Dedifferentiated amniotic fluid mesenchymal stem cell (primary cell): ENCODE results near the gene ALDH7A1.
A peak's percentile ranks its signal among the peaks of the same experiment; 100 is the strongest.

Experiments
- DNase-seq: peaks from one replicate; pipeline ENCODE4 v3.0.0-alpha.2; 2016; ENCODE audit errors: extremely low spot score

The ALDH7A1 gene

DNA sequence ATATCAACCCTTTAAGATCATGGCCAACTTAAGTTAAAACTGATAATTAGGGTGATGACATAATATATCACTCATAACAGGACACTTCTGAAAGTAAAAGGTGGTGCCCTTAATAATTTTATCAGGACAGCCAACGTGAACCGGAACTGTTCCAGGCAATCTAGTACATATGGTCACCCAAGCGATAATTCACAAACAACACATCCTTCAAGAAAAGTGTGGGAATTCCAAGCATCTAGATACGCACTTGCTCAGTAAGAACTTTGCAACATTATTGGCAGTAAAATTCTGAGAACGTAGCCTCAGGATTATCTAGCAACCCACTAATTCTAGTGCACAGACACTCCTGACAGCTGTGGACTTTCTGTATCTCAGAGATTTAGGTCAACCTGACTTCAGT lies 85.7 kb downstream of the ALDH7A1 start:
- no peak for DNase-seq

DNA sequence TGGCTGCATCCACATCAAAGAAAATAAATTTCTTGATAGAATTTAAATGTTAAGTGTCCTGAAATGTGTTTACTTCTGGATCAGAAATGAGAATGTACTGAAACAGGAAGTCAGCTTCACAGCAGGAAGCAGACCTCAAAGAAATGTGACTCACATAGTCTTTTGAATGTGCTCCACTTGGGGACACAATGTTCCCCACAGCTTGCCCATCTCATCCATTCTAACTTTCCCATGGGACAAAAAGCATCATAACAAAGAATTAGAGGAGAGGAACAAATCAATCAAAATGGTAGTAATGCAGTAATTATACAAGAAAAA lies 86.1 kb downstream of the ALDH7A1 start:
- DNase-seq = no peak

DNA sequence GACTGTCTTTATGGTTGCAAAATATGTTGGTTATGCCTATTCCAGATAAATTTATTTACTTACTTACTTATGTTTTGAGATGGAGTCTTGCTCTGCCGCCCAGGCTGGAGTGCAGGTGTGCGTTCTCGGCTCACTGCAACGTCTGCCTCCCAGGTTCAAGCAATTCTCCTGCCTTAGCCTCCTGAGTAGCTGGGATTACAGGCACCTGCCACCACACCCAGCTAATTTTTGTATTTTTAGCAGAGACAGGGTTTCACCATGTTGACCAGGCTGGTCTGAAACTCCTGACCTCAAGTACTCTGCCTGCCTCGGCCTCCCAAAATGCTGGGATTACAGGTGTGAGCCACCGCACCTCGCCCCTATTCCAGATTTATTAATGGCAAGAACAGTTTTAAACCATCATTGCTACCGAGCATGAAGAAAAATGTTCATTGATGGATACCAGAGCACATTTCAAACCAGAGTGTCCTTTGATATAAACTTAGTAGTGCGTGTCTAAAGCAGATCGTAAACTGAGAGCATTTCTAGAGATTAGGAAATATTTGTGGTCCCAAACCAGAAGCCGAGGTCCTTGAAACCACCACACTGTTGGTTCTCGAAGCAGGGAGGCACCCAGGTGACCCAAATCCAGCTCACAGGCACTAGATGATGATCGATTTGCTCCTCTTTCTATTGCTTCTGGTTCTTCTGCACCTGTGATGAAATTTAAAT lies 86.6 kb downstream of the ALDH7A1 start:
- DNase-seq = no peak

DNA sequence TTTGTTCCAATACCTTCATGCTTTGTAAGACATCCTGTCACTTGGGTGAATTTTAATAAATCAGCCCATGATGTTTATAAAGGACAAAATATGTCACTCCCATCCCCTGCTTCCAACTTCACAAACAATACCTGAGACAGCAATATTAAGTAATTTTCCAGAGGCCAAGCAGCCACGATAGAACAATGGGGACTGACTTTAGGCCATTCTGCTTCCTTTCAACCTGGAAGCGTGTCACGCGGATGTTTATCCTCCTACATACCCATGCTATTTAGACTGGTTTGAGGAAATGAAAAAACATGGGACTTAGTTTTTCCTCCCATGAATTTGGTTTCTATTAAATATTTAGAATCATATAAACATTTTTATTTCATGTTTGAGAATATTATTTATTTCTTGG lies 88.9 kb downstream of the ALDH7A1 start:
- DNase-seq = no peak

DNA sequence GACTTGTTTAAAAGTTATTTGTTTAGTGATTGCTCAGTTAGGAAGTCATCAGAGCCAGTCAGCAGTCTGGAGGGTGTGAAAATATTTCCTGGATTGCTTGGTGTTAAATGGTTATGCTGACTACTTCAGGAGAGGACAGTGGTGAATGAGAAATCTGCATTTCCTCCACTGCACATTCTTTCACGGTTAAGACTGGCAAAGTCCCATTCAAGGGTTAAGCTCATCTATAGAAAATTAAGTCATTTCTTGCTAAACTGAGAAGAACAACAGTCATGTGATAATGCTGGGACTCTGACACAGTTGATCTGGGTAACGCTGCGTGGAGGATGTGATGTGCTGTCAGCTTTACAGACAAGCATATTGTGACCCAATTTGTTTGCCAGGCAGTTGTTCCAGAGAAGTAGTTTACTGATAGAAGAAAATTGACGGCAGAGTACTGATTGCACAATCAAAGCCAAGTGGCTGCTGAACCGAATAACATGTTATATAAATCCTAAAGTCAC lies 91.4 kb downstream of the ALDH7A1 start:
- DNase-seq = no peak

DNA sequence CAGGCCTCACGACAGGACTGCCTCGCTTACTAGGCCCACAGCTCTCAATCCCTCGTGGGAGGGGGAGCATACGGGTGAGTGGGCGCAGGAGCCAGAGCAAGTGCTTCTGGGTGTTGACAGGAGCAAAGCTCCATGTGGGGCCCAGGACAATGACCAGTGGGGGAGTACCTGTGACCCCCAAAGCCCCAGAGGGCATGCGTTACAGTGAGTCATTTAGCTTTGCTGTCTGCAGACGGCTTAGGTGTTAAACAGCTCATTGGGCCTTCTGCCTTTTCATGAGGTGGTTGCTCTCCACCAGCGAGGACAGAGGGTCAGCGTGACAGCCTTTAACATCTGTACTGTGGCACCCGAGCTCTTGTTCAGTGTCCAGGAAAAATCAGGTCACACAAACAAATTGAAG lies 93.6 kb downstream of the ALDH7A1 start:
- no peak for DNase-seq

DNA sequence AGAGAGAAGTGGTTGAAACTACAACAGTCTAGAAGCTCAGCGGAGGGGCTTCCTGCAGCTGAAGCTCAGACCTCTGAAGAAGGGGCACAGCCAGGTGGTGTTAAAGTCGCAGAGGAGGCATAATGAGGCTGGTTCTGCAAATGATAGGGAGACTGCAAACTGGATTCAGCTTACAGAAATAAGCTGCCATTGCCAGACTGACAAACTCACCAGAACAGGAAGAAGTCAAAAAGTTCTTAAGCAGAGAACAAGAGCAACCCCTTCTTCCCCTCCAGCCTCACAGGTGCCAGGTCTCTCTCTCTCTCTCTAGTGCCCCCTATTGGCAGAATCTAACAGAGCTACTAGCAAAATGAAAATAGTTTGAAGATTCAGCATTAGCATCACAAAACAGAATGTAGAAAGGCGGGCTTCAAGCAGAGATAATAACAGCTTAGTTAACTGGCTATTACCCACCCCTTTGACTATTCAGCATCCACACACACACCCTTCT lies 95.1 kb downstream of the ALDH7A1 start:
- DNase-seq = no peak

DNA sequence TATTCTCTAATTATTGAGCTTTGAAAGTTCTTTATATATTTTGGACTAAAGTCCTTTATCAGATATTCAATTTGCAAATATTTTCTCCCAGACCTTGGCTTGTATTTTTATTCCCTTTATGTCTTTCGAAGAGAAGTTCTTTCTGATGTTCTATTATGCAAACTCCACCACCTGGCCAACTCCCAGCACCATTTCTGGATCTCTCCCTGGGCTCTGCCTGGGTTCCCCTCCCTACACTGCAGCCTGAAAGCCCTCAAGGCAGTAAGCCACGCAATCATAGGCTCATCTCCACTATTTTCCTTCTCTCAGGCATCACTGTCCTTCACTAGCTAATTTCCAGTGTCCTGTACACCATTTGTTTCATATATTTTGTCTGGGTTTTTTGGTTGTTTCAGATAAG lies 95.7 kb downstream of the ALDH7A1 start:
- no peak for DNase-seq

DNA sequence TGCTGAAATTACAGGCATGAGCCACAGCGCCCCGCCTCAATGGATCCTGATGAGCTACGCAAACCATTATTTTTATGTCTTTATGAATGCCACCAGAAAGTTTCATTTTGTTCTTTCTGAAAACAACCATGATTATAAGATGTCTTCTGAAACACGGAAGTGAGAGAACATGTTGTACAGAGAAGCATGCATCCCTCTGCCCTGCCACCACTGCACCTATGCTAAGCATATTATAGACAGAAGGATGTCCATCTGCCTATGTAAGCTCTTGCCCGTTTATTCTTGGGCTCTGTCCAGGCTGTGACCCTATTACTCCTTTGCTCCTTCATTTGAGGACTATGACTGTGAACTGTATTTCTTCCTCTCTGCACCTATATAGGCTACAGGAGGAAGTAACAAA lies 97.5 kb downstream of the ALDH7A1 start:
- DNase-seq = no peak

DNA sequence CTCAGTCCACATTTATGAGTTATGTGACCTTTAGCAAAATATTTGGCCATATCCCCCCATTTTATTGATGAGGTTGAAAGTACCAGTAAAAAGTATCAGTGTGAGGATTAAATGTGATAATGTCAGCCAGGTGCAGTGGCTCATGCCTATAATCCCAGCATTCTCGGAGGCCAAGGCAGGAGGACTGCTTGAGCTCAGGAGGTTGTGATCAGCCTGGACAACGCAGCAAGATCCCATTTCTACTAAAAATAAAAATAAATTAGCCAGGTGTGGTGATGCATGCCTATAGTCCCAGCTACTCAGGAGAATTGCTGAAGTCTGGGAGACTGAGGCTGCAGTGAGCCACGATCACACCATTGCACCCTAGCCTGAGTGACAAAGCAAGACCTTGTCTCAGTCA lies 100.6 kb downstream of the ALDH7A1 start:
- no peak for DNase-seq

DNA sequence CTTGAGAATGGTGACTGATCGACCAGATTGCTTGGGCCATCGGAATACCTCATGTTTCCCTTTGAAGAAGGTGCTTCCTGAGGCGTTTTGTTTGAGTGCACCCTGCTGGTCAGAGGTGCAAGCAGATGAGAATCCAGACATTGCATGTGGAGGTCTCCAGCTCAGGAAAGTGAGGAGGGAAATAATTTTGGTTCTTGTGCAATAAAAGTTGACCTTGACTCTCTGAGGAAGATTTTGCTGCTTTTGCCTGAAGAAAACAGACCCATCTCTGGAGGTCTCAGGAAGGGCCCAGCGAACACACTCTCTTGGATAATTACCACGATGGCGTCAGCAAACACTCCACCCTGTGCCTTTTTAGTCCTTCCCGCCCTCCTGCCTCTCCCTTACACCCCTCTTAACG lies 102.1 kb downstream of the ALDH7A1 start:
- DNase-seq = no peak

DNA sequence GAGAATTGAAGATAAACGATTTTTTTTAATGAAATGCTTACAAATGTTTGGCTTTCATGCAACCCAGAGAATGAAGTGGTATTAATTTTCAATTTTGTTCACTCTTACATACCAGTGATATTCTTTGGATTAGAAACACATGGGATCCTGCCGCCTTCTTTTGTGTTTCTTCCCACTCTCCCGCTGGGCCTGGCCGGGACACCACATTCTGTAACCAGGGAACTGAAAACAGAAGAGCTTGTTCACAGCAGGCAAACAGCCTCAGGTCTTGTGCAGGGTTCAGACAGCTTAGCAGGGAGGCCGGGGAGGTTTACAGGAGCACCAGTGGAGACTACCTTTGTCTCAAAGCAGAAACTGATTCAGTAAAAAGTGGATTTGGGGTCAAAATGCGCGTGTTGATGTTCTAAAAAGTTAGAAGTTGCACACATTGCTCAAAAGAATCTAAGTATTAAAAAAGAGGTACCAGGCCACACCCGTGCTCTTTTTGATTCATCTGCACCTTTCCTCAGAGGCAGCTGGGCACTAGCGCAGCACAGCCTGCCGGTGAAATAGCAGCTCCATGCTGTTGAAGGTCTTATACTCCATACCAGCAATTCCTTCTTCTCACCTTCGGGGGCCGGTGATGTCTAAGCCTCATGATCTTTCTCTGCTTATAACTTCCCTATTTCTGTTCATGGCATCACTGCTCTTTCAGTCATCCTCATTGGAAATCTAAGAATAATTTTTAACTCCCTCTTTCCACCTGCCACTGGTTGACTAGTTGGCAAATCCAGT lies 104.7 kb downstream of the ALDH7A1 start:
- DNase-seq = peak; percentile 58

DNA sequence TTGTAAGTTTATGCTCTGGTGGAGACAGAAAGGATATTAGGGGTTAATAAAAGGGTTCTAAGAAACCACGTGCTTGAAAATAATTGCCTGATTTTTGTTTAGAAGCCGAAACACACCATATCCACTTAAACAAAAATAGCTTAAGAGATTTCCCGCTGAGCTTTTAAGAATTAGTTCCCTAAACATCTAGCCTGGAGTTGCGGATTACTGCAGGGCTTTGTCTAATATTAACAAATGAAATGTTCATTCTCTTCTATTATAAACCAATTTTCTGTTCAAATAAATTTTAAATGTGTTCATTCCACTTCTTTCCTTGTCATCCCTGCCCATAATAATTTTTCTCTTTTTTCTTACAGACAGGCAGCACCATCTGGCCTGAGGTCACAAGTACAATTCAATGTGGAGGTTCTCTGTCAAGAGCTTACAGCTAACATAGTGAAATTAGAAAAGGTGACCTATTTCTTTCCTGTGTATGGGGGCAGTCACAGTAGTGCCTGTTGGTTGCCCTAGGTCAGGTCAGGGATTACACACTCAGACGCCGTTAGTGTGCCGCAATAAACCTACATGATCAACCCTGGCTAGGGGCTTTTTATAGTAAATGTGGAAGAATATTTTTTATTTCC lies 106.5 kb downstream of the ALDH7A1 start:
- no peak for DNase-seq

DNA sequence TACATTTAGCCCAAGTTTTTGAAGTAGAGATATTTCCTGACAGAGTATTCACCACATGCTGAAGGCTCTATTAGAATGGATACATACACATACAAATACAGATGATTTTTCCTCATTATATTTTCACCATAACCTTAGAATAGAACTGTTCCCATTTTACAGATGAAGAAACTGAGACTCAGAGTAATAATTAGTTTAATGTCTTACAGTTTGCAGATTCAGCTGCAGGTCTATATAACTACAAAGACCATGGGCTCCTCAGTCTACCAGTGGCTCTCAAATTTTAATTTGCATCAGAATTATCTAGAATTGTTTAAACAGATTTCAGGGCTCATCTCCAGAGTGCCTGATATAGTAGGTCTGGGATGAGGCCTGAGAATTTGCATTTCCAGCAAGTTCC lies 107.4 kb downstream of the ALDH7A1 start:
- DNase-seq = no peak

DNA sequence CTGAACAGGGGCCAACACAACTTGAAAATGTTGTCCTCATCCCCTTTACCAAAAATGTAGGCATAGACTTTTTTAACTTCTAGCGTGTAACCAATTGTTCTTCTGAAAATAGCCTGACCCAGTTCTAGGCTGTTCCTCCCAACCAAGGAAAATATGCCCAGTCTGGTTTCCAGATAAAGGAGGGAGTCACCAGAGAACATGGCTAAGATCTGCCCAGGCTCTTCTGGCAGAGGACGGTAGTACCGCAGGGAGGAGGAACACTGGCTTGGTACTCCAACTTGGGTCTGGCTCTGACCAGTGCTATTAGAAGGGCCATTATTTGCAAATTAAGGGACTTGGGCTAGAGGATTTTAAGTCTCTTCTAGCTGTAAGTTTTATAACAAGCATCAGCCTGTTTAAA lies 108.7 kb downstream of the ALDH7A1 start:
- no peak for DNase-seq

DNA sequence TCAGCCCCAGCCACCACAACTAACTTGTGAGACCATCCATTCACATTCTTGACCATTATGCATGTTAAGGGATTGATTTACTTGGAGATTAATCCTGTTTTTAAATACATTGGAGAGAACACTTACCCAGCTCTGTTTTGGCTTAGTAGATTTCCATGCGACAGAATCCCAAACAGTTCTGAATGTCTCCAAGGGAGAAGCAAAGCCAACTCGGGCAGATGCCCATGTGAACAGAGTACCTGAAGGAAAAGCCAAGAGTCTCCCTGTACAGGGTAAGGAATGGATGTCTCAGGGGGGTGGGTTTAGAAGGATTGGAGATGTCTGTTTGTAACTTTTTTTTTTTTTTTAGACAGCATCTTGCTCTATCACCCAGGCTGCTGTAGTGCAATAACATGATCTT lies 110.8 kb downstream of the ALDH7A1 start:
- no peak for DNase-seq

DNA sequence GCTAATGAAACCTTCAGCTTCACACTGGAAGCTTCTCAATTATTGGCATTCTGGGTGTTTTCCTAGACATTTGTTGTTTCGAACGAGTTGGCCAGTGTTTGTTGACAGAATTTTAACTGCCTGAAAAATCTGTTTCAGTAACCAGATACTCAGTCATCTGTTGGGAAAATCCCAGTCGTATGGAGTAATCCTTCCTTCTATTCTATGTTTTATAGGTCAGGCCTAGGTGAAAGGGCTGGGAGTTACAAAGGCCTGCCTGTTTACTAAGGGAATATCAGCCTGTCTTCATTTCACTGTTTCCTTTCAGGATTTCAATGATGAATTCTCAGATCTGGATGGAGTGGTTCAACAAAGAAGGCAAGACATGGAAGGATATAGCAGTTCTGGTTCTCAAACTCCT lies 111.9 kb downstream of the ALDH7A1 start:
- peak; percentile 34 for DNase-seq

DNA sequence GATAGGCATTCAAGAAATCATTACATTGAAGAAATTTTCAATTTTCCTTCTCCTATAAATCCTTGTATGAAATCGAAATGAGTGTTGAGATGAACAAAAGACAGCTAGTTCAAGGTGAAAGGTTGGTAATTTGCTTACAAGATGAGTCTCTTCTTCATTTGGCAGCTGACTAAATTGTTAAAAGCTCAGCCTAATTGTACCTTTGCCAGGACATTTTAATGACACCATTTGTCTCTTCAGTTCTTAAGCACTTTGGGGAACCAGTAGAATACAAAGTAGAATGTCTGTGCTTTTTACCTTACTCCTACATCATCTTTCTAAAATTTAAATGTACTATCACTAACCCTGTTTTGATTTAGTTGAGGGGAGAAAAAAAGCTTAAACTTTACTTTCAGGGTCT lies 112.4 kb downstream of the ALDH7A1 start:
- DNase-seq = no peak

DNA sequence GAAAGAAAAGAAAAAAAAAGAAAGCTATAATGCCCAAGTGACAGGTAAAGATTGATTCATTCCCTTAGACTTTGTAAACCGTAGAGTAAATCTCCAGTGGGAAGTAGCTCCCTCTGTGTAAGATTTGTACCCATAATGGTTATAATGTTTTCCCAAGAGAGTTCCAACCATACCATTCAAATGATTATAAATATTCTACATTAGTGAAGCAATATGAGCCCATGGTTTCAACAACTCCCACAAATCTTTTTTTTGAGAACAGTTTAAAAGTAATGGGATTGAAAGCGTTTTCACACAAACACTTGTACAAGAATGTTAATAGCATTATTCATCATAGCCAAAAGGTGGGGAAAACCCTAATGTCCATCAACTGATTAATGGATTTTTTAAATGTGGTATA lies 113.8 kb downstream of the ALDH7A1 start:
- no peak for DNase-seq
